ENCODE results near the gene KRTAP1-1. TPM values are rescaled to one million over a fixed set of nuclear protein-coding genes. Genes with fewer than 3 reads are reported as not detected.

KRTAP1-1 gene
- total and polyA plus RNA-seq, 2 of the 4 experiments (the other 2 are of a cell fraction): 0.90 to 1.2 TPM

DNA sequence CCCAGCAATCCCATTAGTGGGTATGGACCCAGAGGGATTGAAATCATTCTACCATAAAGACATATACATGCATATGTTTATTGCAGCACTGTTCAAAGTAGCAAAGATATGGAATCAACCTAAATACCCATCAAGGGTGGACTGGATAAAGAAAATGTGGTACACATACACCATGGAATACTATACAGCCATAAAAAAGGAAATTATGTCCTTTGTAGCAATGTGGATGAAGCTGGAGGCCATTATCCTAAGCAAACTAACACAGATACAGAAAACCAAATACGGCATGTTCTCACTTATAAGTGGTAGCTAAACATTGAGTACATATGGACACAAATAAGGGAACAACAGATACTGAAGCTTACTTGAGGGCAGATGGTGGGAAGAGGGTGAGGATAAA is 16.3 kb upstream of the KRTAP1-1 start:
- Histone ChIP-seq H3K4me2 (ENCODE audit: low read depth, low read length) (no peak overlapping the region), H3K4ac (ENCODE audit: low read depth, low read length) (peak overlapping the region; percentile 34; the same call in 1 of the 2 replicates), H3K9me1 (ENCODE audit: insufficient read depth, low read length) (peaks cover 2% of the 10 kb centered on the region; the same call in 1 of the 2 replicates), H3K9ac (ENCODE audit: low read depth, low read length) (no peak overlapping the region), H2BK20ac (ENCODE audit: low read depth, low read length) (peak overlapping the region; percentile 38; the same call in 1 of the 2 replicates), H3K23ac (ENCODE audit: low read depth, low read length) (no peak overlapping the region), H3K27ac (ENCODE audit: insufficient read depth, low read length) (no peak overlapping the region), H3K4me3 (ENCODE audit: insufficient read depth, low read depth, low read length) (no peak overlapping the region), H4K20me1 (ENCODE audit: insufficient read depth, low read length) (no peaks in the 10 kb centered on the region), H2AK5ac (ENCODE audit: low read depth, low read length) (peak overlapping the region; percentile 72), H4K8ac (ENCODE audit: low read depth in 2 of 2, low read length in 2 of 2) (peak overlapping the region in 1 of 2 experiments; percentile 21; a peak in 1 of 4 replicates), H2AFZ (replicated peaks; ENCODE audit: low read length, poor library complexity) (no peak overlapping the region), H4K5ac (ENCODE audit: low read depth, low read length) (no peak overlapping the region), H4K91ac (ENCODE audit: insufficient read depth, low read depth, low read length) (no peak overlapping the region), H2BK120ac (ENCODE audit: low read depth, low read length) (peak overlapping the region; percentile 95; the same call in 1 of the 2 replicates), H2AK9ac (replicated peaks; ENCODE audit: low read depth, low read length, poor library complexity) (no peak overlapping the region), H3K36me3 (ENCODE audit: control insufficient read depth, insufficient read depth, low read length) (no peaks in the 10 kb centered on the region), H3K79me1 (ENCODE audit: low read depth in 1 of 2, low read length in 2 of 2) (no peaks in the 10 kb centered on the region), H3K4me1 (ENCODE audit: control insufficient read depth, insufficient read depth, low read length) (peaks cover 16% of the 10 kb centered on the region), H2BK5ac (ENCODE audit: low read depth, low read length, poor library complexity, severe bottlenecking) (peak overlapping the region; percentile 26), H3K27me3 (ENCODE audit: control insufficient read depth, insufficient read depth, low read length) (no peaks in the 10 kb centered on the region), H3K18ac (ENCODE audit: low read depth, low read length) (peak overlapping the region; percentile 40; the same call in 1 of the 2 replicates), H2BK15ac (ENCODE audit: low read depth, low read length) (peak overlapping the region; percentile 45; the same call in 1 of the 3 replicates), H3K9me3 (ENCODE audit: control insufficient read depth, insufficient read depth, low read length) (no peaks in the 10 kb centered on the region), H3K56ac (ENCODE audit: extremely low read depth, insufficient read depth, low read length) (no peak overlapping the region), H3K14ac (replicated peaks; ENCODE audit: low read depth, low read length) (no peak overlapping the region; the same call in 1 of the 2 replicates)
- in situ Hi-C loops (cut with MboI; ENCODE audit: low sequenced_read_pairs): no loop called here
- no CpG with 5 or more reads among the region's 1 CpG for WGBS, 2 experiments (ENCODE audit: extremely low coverage in 2 of 2, insufficient read length in 1 of 2)
- TF ChIP-seq, protein P1, sequence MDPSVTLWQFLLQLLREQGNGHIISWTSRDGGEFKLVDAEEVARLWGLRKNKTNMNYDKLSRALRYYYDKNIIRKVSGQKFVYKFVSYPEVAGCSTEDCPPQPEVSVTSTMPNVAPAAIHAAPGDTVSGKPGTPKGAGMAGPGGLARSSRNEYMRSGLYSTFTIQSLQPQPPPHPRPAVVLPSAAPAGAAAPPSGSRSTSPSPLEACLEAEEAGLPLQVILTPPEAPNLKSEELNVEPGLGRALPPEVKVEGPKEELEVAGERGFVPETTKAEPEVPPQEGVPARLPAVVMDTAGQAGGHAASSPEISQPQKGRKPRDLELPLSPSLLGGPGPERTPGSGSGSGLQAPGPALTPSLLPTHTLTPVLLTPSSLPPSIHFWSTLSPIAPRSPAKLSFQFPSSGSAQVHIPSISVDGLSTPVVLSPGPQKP (IDR thresholded peaks at IDR 0.05; ENCODE audit: borderline replicate concordance, low read depth, low read length): no peak
- TF ChIP-seq, protein P2, sequence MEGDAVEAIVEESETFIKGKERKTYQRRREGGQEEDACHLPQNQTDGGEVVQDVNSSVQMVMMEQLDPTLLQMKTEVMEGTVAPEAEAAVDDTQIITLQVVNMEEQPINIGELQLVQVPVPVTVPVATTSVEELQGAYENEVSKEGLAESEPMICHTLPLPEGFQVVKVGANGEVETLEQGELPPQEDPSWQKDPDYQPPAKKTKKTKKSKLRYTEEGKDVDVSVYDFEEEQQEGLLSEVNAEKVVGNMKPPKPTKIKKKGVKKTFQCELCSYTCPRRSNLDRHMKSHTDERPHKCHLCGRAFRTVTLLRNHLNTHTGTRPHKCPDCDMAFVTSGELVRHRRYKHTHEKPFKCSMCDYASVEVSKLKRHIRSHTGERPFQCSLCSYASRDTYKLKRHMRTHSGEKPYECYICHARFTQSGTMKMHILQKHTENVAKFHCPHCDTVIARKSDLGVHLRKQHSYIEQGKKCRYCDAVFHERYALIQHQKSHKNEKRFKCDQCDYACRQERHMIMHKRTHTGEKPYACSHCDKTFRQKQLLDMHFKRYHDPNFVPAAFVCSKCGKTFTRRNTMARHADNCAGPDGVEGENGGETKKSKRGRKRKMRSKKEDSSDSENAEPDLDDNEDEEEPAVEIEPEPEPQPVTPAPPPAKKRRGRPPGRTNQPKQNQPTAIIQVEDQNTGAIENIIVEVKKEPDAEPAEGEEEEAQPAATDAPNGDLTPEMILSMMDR (conservative IDR thresholded peaks at IDR 0.05; ENCODE audit: low read depth, low read length): no peak
- no peak for TF ChIP-seq CEBPB (IDR thresholded peaks at IDR 0.05; ENCODE audit: low read depth, low read length)
- no peak for TF ChIP-seq CHD1 (IDR thresholded peaks at IDR 0.05; ENCODE audit: low read depth, low read length)
- TF ChIP-seq POLR2A (IDR thresholded peaks at IDR 0.05; ENCODE audit: low read depth, low read length): no peak
- no peak for TF ChIP-seq FOS (IDR thresholded peaks at IDR 0.05; ENCODE audit: low read depth, low read length)
- no peak for TF ChIP-seq MAFK (IDR thresholded peaks at IDR 0.05; ENCODE audit: low read depth, low read length)
- no peak for TF ChIP-seq RAD21 (IDR thresholded peaks at IDR 0.05; ENCODE audit: low read length)
- TF ChIP-seq MXI1 (IDR thresholded peaks at IDR 0.05; ENCODE audit: borderline replicate concordance, low read depth, low read length): no peak
- TF ChIP-seq BHLHE40 (IDR thresholded peaks at IDR 0.05; ENCODE audit: low read depth, low read length): no peak
- TF ChIP-seq, protein P3, sequence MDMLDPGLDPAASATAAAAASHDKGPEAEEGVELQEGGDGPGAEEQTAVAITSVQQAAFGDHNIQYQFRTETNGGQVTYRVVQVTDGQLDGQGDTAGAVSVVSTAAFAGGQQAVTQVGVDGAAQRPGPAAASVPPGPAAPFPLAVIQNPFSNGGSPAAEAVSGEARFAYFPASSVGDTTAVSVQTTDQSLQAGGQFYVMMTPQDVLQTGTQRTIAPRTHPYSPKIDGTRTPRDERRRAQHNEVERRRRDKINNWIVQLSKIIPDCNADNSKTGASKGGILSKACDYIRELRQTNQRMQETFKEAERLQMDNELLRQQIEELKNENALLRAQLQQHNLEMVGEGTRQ (IDR thresholded peaks at IDR 0.05; ENCODE audit: low read depth, low read length): no peak
- TF ChIP-seq RFX5 (IDR thresholded peaks at IDR 0.05; ENCODE audit: low read depth, low read length): no peak
- TF ChIP-seq RCOR1 (IDR thresholded peaks at IDR 0.05; ENCODE audit: insufficient replicate concordance, low read length): no peak
- no peak for TF ChIP-seq SMC3 (IDR thresholded peaks at IDR 0.05; ENCODE audit: low read depth, low read length)
- ChIA-PET CTCF (no interaction called here), POLR2A (ENCODE audit: unreplicated experiment) (interaction anchor here (0.6 kb wide), 1 partner anchor 410 kb away, joined by 12 read pairs; no protein-coding TSS in a partner anchor)
- DNase-seq (no peak), ATAC-seq (ENCODE audit: low read depth) (no peak)
- BruUV-seq (replicated peaks): no TSS peak
- intact Hi-C loops (cut with micrococcal nuclease): loop anchor here (5.0 kb wide), 1 partner anchor 100 kb away; no protein-coding TSS in a partner anchor
- dilution Hi-C loops (cut with HindIII; ENCODE audit: low sequenced_read_pairs, unreplicated experiment): no loop called here
